Muscle layer of colon (tissue), 2 donors: ENCODE results near the gene ZNF121.
"Not testable (repeated sequence)": the region's sequence is repeated elsewhere in the genome, so short reads cannot be mapped to it uniquely, and the experiment has no call there.

Source experiments
- H3K27ac ChIP-seq: one replicate; pipeline ENCODE4 v1.7.0; 2013; ENCODE audit warnings: low read depth, mild to moderate bottlenecking, low read length, moderate library complexity
- H3K27me3 ChIP-seq, 2 donors: one replicate each; pipeline ENCODE4 v1.7.0; 2013; ENCODE audit warnings: low read length in 2 of 2, mild to moderate bottlenecking in 2 of 2; ENCODE audit not compliant: insufficient read depth in 2 of 2, control insufficient read depth in 1 of 2
- H3K36me3 ChIP-seq: one replicate; pipeline ENCODE4 v1.7.0; 2013; ENCODE audit warnings: mild to moderate bottlenecking, low read length; ENCODE audit not compliant: insufficient read depth
- H3K4me1 ChIP-seq: one replicate; pipeline ENCODE4 v1.7.0; 2013; ENCODE audit warnings: mild to moderate bottlenecking, low read length; ENCODE audit not compliant: insufficient read depth
- H3K4me3 ChIP-seq, 2 donors: one replicate each; pipeline ENCODE4 v1.7.0; 2013; ENCODE audit warnings: low read length in 2 of 2, low read depth in 1 of 2, mild to moderate bottlenecking in 1 of 2, moderate library complexity in 1 of 2
- H3K9ac ChIP-seq: one replicate; pipeline ENCODE4 v1.7.0; 2013; ENCODE audit warnings: low read length
- H3K9me3 ChIP-seq: one replicate; pipeline ENCODE4 v1.7.0; 2013; ENCODE audit warnings: mild to moderate bottlenecking, low read length
- donor health status: abdominal sarcoma.
- donor health status: Adenocarcinoma of cecum.

Gene ZNF121

GRCh38 chr19:9584073-9584833 is at the start of gene ZNF121:
ZNF121 (minus strand) TSS chr19:9584504; CDS start chr19:9568097, 16,407 bp downstream.
- Histone ChIP-seq H3K4me3 (peak within 1 kb of the TSS; percentile 75 to 84), H3K4me1 (no peaks in the 10 kb centered on the region), H3K27me3 (no peaks in the 10 kb centered on the region), H3K36me3 (no peaks in the 10 kb centered on the region), H3K9me3 (no peaks in the 10 kb centered on the region), H3K27ac (peak within 1 kb of the TSS; percentile 75), H3K9ac (peak within 1 kb of the TSS; percentile 92)

GRCh38 chr19:9627856-9628255 is 43.6 kb upstream of the ZNF121 start:
- H3K27ac ChIP-seq: no peak overlapping the region
- no peaks in the 10 kb centered on the region for H3K9me3 ChIP-seq
- H3K9ac ChIP-seq: no peak overlapping the region
- H3K4me1 ChIP-seq: no peaks in the 10 kb centered on the region
- no peaks in the 10 kb centered on the region for H3K27me3 ChIP-seq
- H3K4me3 ChIP-seq: no peak overlapping the region
- H3K36me3 ChIP-seq: peaks cover 6% of the 10 kb centered on the region

DNA sequence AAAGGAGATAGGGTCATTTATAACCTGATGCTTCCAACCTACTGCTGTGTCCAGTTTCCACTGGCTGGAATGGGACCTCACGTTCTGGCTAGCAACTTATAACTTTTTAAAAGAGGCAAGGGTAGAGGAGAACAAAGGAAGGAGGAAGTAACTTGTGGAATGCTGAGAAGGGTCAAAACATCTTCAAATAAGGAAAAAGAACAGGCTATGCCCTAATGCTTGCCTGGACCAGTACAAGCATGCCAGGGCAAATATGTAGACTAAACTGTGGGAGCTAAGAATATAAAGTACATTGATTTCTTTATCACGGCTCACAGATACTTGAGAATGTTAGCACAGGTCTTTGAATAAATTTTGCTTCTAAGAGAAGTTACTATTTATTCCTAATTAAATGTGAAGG is 38.2 kb upstream of the ZNF121 start:
- Histone ChIP-seq H3K36me3 (peaks cover 16% of the 10 kb centered on the region), H3K27me3 (no peaks in the 10 kb centered on the region), H3K9me3 (no peaks in the 10 kb centered on the region), H3K4me3 (no peak overlapping the region), H3K4me1 (peaks cover 11% of the 10 kb centered on the region), H3K27ac (no peak overlapping the region), H3K9ac (no peak overlapping the region)

DNA sequence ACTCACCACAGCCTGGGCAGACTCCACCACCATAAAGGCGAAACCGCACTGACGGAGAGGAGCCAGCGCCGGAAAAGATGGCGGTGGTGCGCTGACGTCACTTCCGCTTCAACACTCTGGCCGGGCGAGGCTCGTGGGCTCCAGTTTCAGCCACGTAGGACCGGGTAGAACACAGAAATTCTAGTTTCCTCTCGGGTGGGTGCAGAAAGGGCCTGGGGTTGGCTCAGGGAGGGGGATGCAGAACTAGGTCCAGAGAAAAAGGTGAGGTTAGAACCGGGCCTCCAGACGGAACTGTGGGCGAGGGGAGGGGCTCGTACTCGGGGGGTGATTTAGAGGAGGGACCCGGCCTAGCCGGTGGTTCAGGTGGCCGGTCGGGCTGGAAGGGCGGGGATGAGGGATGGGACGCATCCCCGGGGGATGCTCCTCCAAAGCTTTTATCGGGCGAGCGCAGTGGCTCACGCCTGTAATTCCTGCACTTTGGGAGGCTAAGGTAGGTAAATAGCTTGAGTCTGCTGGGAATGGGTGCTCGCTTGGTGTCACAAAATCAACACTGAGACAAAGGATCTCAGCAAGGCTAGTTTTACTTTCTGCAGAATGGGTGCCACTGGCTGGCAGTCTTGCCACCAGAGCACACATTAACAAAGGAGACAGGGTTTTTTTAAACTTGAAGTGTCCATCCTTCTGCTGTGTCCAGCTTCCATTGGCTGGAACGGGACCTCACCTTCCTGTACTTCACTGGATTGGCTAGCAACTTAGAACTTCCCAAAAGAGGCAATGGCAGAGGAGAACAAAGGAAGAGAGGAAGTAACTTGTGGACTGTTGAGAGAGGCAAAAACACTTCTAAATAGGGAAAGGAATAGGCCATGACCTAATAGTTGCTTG is 37.1 kb upstream of the ZNF121 start, which contains the start of gene ZNF561:
Gene ZNF561, minus strand, starts transcription at position 77 of the 882 bp plus-strand sequence. CDS start 1,776 bp downstream, outside the sequence.
- H3K9me3 ChIP-seq: no peaks in the 10 kb centered on the region
- H3K4me3 ChIP-seq: peak within 1 kb of the TSS; percentile 79 to 95
- H3K27ac ChIP-seq: peak within 1 kb of the TSS; percentile 88
- H3K36me3 ChIP-seq: peaks cover 24% of the 10 kb centered on the region
- peak within 1 kb of the TSS; percentile 69 for H3K9ac ChIP-seq
- peaks cover 11% of the 10 kb centered on the region for H3K4me1 ChIP-seq
- no peaks in the 10 kb centered on the region for H3K27me3 ChIP-seq

DNA sequence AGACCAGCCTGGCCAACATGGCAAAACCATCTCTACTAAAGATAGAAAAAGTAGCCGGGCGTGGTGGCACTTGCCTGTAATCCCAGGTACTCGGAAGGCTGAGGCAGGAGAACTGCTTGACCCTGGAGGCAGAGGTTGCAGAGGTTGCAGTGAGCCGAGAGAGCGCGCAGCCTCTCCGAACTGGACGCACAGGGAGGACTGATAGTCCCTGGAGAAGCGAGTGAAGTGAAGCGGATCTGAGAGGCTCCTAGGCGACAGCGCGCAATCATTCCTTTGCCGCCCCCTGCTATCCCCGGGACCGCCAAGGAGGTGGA is 36.5 kb upstream of the ZNF121 start:
- Histone ChIP-seq H3K9me3 (no peaks in the 10 kb centered on the region), H3K27ac (peak overlapping the region; percentile 88), H3K36me3 (peaks cover 30% of the 10 kb centered on the region), H3K9ac (peak overlapping the region; percentile 69), H3K4me3 (peak overlapping the region; percentile 79 to 95), H3K27me3 (no peaks in the 10 kb centered on the region), H3K4me1 (peaks cover 11% of the 10 kb centered on the region)

DNA sequence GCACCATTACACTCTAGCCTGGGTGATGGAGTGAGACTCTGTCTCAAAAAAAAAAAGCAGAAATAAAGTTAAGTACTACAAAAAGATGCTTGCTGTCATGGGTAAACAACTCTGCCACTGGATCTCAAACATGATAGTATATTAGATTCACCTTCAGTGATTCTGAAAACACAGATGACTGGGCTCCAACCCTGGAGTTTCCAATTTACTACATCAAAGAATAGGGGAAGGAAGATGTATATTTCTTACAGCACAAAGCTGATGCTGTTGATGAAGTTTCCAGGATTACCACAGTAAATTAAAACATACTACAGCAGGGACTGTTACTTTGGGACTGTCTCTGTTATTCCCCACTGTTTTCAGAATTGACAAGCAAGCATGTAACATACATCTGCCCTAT is 31.5 kb upstream of the ZNF121 start:
- H3K4me3 ChIP-seq: no peak overlapping the region
- H3K27me3 ChIP-seq: no peaks in the 10 kb centered on the region
- peaks cover 4% of the 10 kb centered on the region for H3K4me1 ChIP-seq
- H3K27ac ChIP-seq: no peak overlapping the region
- no peak overlapping the region for H3K9ac ChIP-seq
- H3K9me3 ChIP-seq: peaks cover 20% of the 10 kb centered on the region
- peaks cover 77% of the 10 kb centered on the region for H3K36me3 ChIP-seq

- no peak overlapping the region for H3K4me3 ChIP-seq
- H3K27me3 ChIP-seq: no peaks in the 10 kb centered on the region
- peaks cover 29% of the 10 kb centered on the region for H3K9me3 ChIP-seq
- no peaks in the 10 kb centered on the region for H3K4me1 ChIP-seq
- no peak overlapping the region for H3K27ac ChIP-seq
- H3K9ac ChIP-seq: no peak overlapping the region
- peaks cover 54% of the 10 kb centered on the region for H3K36me3 ChIP-seq
These were observed 26.3 kb upstream of the ZNF121 start for GRCh38 chr19:9610484-9611113.

DNA sequence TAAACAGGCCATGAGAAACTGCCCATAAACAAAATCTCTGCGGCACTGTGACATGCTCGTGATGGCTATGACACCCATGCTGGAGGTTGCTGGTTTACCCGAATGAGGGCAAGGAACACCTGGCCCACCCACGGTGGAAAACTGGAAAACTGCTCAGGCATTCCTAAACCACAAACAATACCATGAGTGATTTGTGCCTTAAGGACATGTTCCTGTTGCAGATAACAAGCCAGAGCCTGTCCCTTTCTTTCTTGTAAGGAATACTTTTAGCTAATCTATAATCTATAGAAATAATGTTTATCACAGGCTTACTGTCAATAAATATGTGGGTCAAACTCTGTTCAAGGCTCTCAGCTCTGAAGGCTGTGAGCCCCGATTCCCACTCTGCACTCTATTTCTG is 24.6 kb upstream of the ZNF121 start:
- Histone ChIP-seq H3K9ac (no peak overlapping the region), H3K4me3 (no peak overlapping the region), H3K4me1 (no peaks in the 10 kb centered on the region), H3K9me3 (peaks cover 29% of the 10 kb centered on the region), H3K27me3 (no peaks in the 10 kb centered on the region), H3K36me3 (peaks cover 39% of the 10 kb centered on the region), H3K27ac (no peak overlapping the region)

- Histone ChIP-seq H3K27ac (no peak overlapping the region), H3K4me3 (no peak overlapping the region), H3K9me3 (no peaks in the 10 kb centered on the region), H3K27me3 (no peaks in the 10 kb centered on the region), H3K4me1 (no peaks in the 10 kb centered on the region), H3K9ac (no peak overlapping the region), H3K36me3 (no peaks in the 10 kb centered on the region)
These were observed 12.7 kb upstream of the ZNF121 start for GRCh38 chr19:9597027-9597426.

DNA sequence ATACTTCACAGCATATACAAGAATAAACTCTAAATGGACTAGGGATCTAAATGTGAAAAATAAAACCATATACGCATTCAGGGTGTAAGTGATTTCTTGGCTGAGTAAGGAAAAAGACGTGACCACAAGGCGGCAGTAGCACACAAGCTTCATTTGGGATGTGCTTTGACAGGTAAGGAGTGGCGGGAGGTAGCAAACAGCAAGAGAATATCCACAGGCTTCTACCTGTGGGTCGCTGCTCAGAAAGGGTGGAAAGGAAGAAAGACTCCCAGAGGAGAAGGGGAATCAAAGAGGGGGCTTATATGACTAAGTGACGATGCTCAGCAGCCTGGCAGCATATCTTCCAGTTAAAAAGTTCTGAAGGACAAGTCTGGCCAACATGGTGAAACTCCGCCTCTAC is 2.5 kb upstream of the ZNF121 start:
- Histone ChIP-seq H3K27me3 (no peaks in the 10 kb centered on the region), H3K9me3 (no peaks in the 10 kb centered on the region), H3K36me3 (no peaks in the 10 kb centered on the region), H3K4me3 (no peak overlapping the region), H3K9ac (no peak overlapping the region), H3K4me1 (no peaks in the 10 kb centered on the region), H3K27ac (no peak overlapping the region)

DNA sequence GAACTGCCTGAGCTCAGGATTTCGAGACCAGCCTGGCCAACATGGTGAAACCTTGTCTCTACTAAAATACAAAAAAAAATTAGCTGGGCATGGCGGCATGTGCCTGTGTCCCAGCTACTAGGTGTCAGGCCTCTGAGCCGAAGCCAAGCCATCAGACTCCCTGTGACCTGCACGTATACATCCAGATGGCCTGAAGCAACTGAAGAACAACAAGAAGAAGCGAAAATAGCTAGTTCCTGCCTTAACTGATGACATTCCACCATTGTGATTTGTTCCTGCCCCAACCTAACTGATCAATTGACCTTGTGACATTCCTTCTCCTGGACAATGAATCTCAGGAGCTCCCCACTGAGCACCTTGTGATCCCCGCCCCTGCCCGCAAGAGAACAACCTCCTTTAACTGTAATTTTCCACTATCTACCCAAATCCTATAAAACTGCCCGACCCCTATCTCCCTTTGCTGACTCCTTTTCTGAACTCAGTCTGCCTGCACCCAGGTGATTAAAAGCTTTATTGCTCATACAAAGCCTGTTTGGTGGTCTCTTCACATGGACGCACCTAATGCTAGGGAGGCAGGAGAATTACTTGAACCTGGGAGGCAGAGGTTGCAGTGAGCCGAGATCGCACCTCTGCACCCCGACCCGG is 2.1 kb downstream of the ZNF121 start:
- not testable (repeated sequence) for H3K4me1 ChIP-seq, H3K9ac ChIP-seq, H3K36me3 ChIP-seq, H3K4me3 ChIP-seq, H3K27ac ChIP-seq, H3K27me3 ChIP-seq, H3K9me3 ChIP-seq
